Measurements from ENCODE around the gene WNT10A. TPM values are rescaled to one million over a fixed set of nuclear protein-coding genes. Genes with fewer than 3 reads are reported as not detected.

The WNT10A gene
- total and polyA plus RNA-seq, 2 of the 8 experiments (the other 6 are each of a cell fraction or from before 2014, with no cell fraction given), result 0.05 TPM; not detected in 1

- Histone ChIP-seq H3K23me2 (ENCODE audit: low read depth, low read length) (no peaks in the 10 kb centered on the region), H2BK5ac (ENCODE audit: low read depth, low read length) (no peak overlapping the region), H3K27me3 (replicated peaks in 1 of 4; ENCODE audit: control insufficient read depth in 3 of 4, extremely low read depth in 1 of 4, insufficient read depth in 3 of 4, low read length in 3 of 4) (peaks cover 15 to 24% (median 18%) of the 10 kb centered on the region in 4 experiments), H4K8ac (ENCODE audit: extremely low read depth, insufficient read depth, low read length) (no peak overlapping the region), H4K91ac (replicated peaks; ENCODE audit: insufficient read length, low read length) (no peak overlapping the region), H3K9ac (replicated peaks in 1 of 4; ENCODE audit: extremely low read depth in 1 of 4, low read depth in 3 of 4, low read length in 3 of 4) (no peak overlapping the region), H3K14ac (ENCODE audit: insufficient read length) (no peak overlapping the region), H4K20me1 (replicated peaks in 1 of 2; ENCODE audit: control insufficient read depth in 1 of 2, insufficient read depth in 2 of 2, low read length in 2 of 2) (no peaks in the 10 kb centered on the region), H2BK20ac (ENCODE audit: low read length) (no peak overlapping the region), H3K79me1 (ENCODE audit: low read depth, low read length) (no peaks in the 10 kb centered on the region), H3K18ac (ENCODE audit: extremely low read depth, low read length) (no peak overlapping the region), H3K56ac (replicated peaks; ENCODE audit: insufficient read length, low read depth, low read length) (no peak overlapping the region), H3K36me3 (ENCODE audit: control insufficient read depth in 2 of 4, insufficient read depth in 4 of 4, low read length in 3 of 4) (no peaks in the 10 kb centered on the region), H2BK12ac (ENCODE audit: low read depth, low read length) (no peak overlapping the region), H3K4me2 (ENCODE audit: insufficient read depth in 1 of 2, low read depth in 2 of 2, low read length in 2 of 2) (no peak overlapping the region), H3K27ac (ENCODE audit: low read depth, low read length) (no peak overlapping the region), H2BK15ac (ENCODE audit: low read length) (no peak overlapping the region), H3K4me1 (replicated peaks in 1 of 4; ENCODE audit: control insufficient read depth in 3 of 4, insufficient read depth in 4 of 4, low read length in 3 of 4) (peaks cover 0 to 11% (median 6%) of the 10 kb centered on the region in 4 experiments; a peak in 4 of 7 replicates), H3K4ac (replicated peaks; ENCODE audit: insufficient read length, low read depth, low read length) (no peak overlapping the region), H4K5ac (ENCODE audit: insufficient read length, low read depth, low read length) (no peak overlapping the region), H2AFZ (ENCODE audit: low read length) (no peak overlapping the region), H2BK120ac (replicated peaks; ENCODE audit: low read depth, low read length) (no peak overlapping the region), H2AK5ac (ENCODE audit: low read depth, low read length) (no peak overlapping the region), H3K4me3 (ENCODE audit: extremely low read depth in 1 of 4, insufficient read depth in 2 of 4, low read depth in 3 of 4, low read length in 4 of 4) (no peak overlapping the region), H3K79me2 (ENCODE audit: control insufficient read depth in 1 of 2, insufficient read depth in 2 of 2, low read length in 2 of 2) (no peaks in the 10 kb centered on the region), H3K9me3 (ENCODE audit: insufficient read depth in 2 of 2, low read depth in 1 of 2, low read length in 1 of 2) (peaks cover 0 to 8% of the 10 kb centered on the region in 2 experiments; a peak in 1 of 4 replicates), H3K23ac (ENCODE audit: insufficient read length) (no peak overlapping the region)
- CTCF ChIA-PET (ENCODE audit: partially characterized antibody), result interaction anchor here (0.6 to 7.5 kb wide), 10 partner anchors 9 to 208 kb away, joined by 3 to 93 read pairs (median 16); no protein-coding TSS in a partner anchor
- no peak for FAIRE-seq
- 90% methylated on average over 7 of the region's 7 CpGs; no CpG with 5 or more reads in 1 of the 2 experiments for WGBS, 2 experiments (ENCODE audit: extremely low coverage in 1 of 2, insufficient coverage in 1 of 2, insufficient read length in 1 of 2, insufficient replicate concordance in 2 of 2, low coverage in 1 of 2, low lambda C conversion rate in 2 of 2, missing lambda C conversion rate in 1 of 2)
- TF ChIP-seq JUND (IDR thresholded peaks at IDR 0.05; ENCODE audit: low read length) (no peak), EGR1 (IDR thresholded peaks at IDR 0.05; ENCODE audit: borderline replicate concordance, low read depth, low read length) (no peak), SIN3A (conservative IDR thresholded peaks at IDR 0.05 in 1 of 2, IDR thresholded peaks at IDR 0.05 in 1 of 2; ENCODE audit: low read depth in 1 of 2, low read length in 2 of 2) (no peak), CBX5 (IDR thresholded peaks at IDR 0.05; ENCODE audit: low read depth, low read length) (no peak), NRF1 (IDR thresholded peaks at IDR 0.05; ENCODE audit: low read depth, low read length) (no peak)
- POLR2A ChIA-PET (ENCODE audit: partially characterized antibody), result no interaction called here
- no peak for DNase-seq (ENCODE audit: low read depth in 1 of 2, low spot score in 2 of 2)
Measured at GRCh38 chr2:218849721-218850120, 30.9 kb upstream of the WNT10A start.

Measured in H1 (cell line).